Measurements from ENCODE around the gene WDR83.

The WDR83 gene

GRCh38 chr19:12669270-12670158 lies 2.9 kb downstream of the WDR83 start (continued):
- TF ChIP-seq, protein P1, sequence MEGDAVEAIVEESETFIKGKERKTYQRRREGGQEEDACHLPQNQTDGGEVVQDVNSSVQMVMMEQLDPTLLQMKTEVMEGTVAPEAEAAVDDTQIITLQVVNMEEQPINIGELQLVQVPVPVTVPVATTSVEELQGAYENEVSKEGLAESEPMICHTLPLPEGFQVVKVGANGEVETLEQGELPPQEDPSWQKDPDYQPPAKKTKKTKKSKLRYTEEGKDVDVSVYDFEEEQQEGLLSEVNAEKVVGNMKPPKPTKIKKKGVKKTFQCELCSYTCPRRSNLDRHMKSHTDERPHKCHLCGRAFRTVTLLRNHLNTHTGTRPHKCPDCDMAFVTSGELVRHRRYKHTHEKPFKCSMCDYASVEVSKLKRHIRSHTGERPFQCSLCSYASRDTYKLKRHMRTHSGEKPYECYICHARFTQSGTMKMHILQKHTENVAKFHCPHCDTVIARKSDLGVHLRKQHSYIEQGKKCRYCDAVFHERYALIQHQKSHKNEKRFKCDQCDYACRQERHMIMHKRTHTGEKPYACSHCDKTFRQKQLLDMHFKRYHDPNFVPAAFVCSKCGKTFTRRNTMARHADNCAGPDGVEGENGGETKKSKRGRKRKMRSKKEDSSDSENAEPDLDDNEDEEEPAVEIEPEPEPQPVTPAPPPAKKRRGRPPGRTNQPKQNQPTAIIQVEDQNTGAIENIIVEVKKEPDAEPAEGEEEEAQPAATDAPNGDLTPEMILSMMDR (tag by site-specific recombination; IDR thresholded peaks at IDR 0.05): peak; percentile 44; the same call in 1 of the 2 replicates
- TF ChIP-seq ZNF544 (tag by site-specific recombination; IDR thresholded peaks at IDR 0.05): no peak
- TF ChIP-seq ZNF670 (tag by site-specific recombination; IDR thresholded peaks at IDR 0.05; ENCODE audit: low read depth): no peak
- peak; percentile 56; the same call in 1 of the 2 replicates for TF ChIP-seq REST (tag by site-specific recombination; IDR thresholded peaks at IDR 0.05)
- TF ChIP-seq ZNF530 (tag by site-specific recombination; IDR thresholded peaks at IDR 0.05; ENCODE audit: low read depth): no peak
- TF ChIP-seq ZNF768 (tag by site-specific recombination; IDR thresholded peaks at IDR 0.05): no peak
- no peak for TF ChIP-seq SCRT1 (tag by site-specific recombination; IDR thresholded peaks at IDR 0.05; ENCODE audit: borderline replicate concordance)
- TF ChIP-seq SP7 (tag by site-specific recombination; IDR thresholded peaks at IDR 0.05): peak; percentile 93
- no peak for TF ChIP-seq ZNF23 (tag by site-specific recombination; IDR thresholded peaks at IDR 0.05; ENCODE audit: borderline replicate concordance)
- TF ChIP-seq PBX3 (CRISPR knock-in tag; IDR thresholded peaks at IDR 0.05): no peak
- TF ChIP-seq ZNF777 (tag by site-specific recombination; IDR thresholded peaks at IDR 0.05; ENCODE audit: borderline replicate concordance): no peak
- peak; percentile 76 for TF ChIP-seq SP2 (tag by site-specific recombination; IDR thresholded peaks at IDR 0.05)
- no peak for TF ChIP-seq ZNF350 (tag by site-specific recombination; IDR thresholded peaks at IDR 0.05)
- peak; percentile 85 for TF ChIP-seq KLF9 (tag by site-specific recombination; IDR thresholded peaks at IDR 0.05; ENCODE audit: low read depth)
- TF ChIP-seq ZNF580 (tag by site-specific recombination; IDR thresholded peaks at IDR 0.05): peak; percentile 97
- no peak for TF ChIP-seq BCL11B (tag by site-specific recombination; IDR thresholded peaks at IDR 0.05; ENCODE audit: low read depth)
- peak; percentile 36; the same call in 1 of the 2 replicates for TF ChIP-seq MZF1 (tag by site-specific recombination; IDR thresholded peaks at IDR 0.05; ENCODE audit: borderline replicate concordance)
- TF ChIP-seq KLF7 (tag by site-specific recombination; IDR thresholded peaks at IDR 0.05; ENCODE audit: borderline replicate concordance): peak; percentile 63; the same call in 1 of the 2 replicates
- TF ChIP-seq ZNF626 (tag by site-specific recombination; IDR thresholded peaks at IDR 0.05): no peak
- TF ChIP-seq ZNF654 (tag by site-specific recombination; IDR thresholded peaks at IDR 0.05; ENCODE audit: low read depth): peak; percentile 26; the same call in 1 of the 2 replicates
- no peak; the same call in 1 of the 2 replicates for TF ChIP-seq ZBTB48 (tag by site-specific recombination; IDR thresholded peaks at IDR 0.05)
- TF ChIP-seq ZSCAN5A (tag by site-specific recombination; IDR thresholded peaks at IDR 0.05): peak; percentile 80; the same call in 1 of the 2 replicates
- TF ChIP-seq ZNF473 (tag by site-specific recombination; IDR thresholded peaks at IDR 0.05): no peak
- no peak for TF ChIP-seq HOXC10 (CRISPR knock-in tag; IDR thresholded peaks at IDR 0.05)
- TF ChIP-seq ZNF426 (tag by site-specific recombination; IDR thresholded peaks at IDR 0.05): no peak
- TF ChIP-seq ZNF184 (tag by site-specific recombination; IDR thresholded peaks at IDR 0.05): 0 out of 2 replicates have a peak, but pooled peaks have one; percentile 71
- TF ChIP-seq ZNF624 (tag by site-specific recombination; IDR thresholded peaks at IDR 0.05): no peak
- TF ChIP-seq ZNF114 (tag by site-specific recombination; IDR thresholded peaks at IDR 0.05): no peak
- peak; percentile 92 for TF ChIP-seq ZNF501 (tag by site-specific recombination; IDR thresholded peaks at IDR 0.05)
- no peak for TF ChIP-seq HOXD13 (CRISPR knock-in tag; IDR thresholded peaks at IDR 0.05; ENCODE audit: borderline replicate concordance)

Measured in HEK293 (cell line).